ENCODE measurements around the gene PEX6. TPM values are rescaled to one million over a fixed set of nuclear protein-coding genes. Genes with fewer than 3 reads are reported as not detected.

PEX6 gene
- total RNA-seq, 1 donor from 2014 or later = 8.9 TPM

GRCh38 chr6:43020052-43020705 lies 41.2 kb upstream of the PEX6 start:
- Histone ChIP-seq H3K27me3 (no peaks in the 10 kb centered on the region), H3K4me1 (peaks cover 22 to 40% of the 10 kb centered on the region in 2 donors), H3K9me3 (no peaks in the 10 kb centered on the region), H3K4me3 (no peak overlapping the region), H3K36me3 (peaks cover 34 to 35% of the 10 kb centered on the region in 2 donors), H3K27ac (peak overlapping the region; percentile 79 to 95)
- intact Hi-C loops (cut with DNase I) = no loop called here
- TF ChIP-seq CTCF (IDR thresholded peaks at IDR 0.05) = no peak
- DNase-seq (ENCODE audit: low spot score in 2 of 2) = no peak

- TF ChIP-seq CTCF (IDR thresholded peaks at IDR 0.05) = no peak
- DNase-seq (ENCODE audit: low spot score in 2 of 2) = no peak
- no peaks in the 10 kb centered on the region for H3K27me3 ChIP-seq
- H3K27ac ChIP-seq = no peak overlapping the region
- H3K4me3 ChIP-seq = no peak overlapping the region
- intact Hi-C loops (cut with DNase I) = no loop called here
- H3K9me3 ChIP-seq = no peaks in the 10 kb centered on the region
- peaks cover 25 to 27% of the 10 kb centered on the region in 2 donors for H3K36me3 ChIP-seq
- H3K4me1 ChIP-seq = peaks cover 22 to 43% of the 10 kb centered on the region in 2 donors
Observed at GRCh38 chr6:43019152-43019551, 40.2 kb upstream of the PEX6 start.

- peak overlapping the region; percentile 27 to 82 for H3K27ac ChIP-seq
Observed at GRCh38 chr6:43016943-43017334, 38.0 kb upstream of the PEX6 start.

GRCh38 chr6:43016176-43016942 lies 37.4 kb upstream of the PEX6 start:
- DNase-seq (ENCODE audit: low spot score in 2 of 2) = no peak
- peaks cover 18 to 39% of the 10 kb centered on the region in 2 donors for H3K4me1 ChIP-seq
- peak overlapping the region; percentile 27 to 82 for H3K27ac ChIP-seq
- no peaks in the 10 kb centered on the region for H3K9me3 ChIP-seq
- peak overlapping the region in 1 of 2 donors; percentile 76 for H3K4me3 ChIP-seq
- H3K36me3 ChIP-seq = peaks cover 32 to 33% of the 10 kb centered on the region in 2 donors
- intact Hi-C loops (cut with DNase I) = no loop called here
- H3K27me3 ChIP-seq = no peaks in the 10 kb centered on the region
- TF ChIP-seq CTCF (IDR thresholded peaks at IDR 0.05) = no peak

More at GRCh38 chr6:43016943-43017334, 38.0 kb upstream of the PEX6 start:
- intact Hi-C loops (cut with DNase I) = no loop called here
- no peak for DNase-seq (ENCODE audit: low spot score in 2 of 2)
- Histone ChIP-seq H3K4me3 (peak overlapping the region in 1 of 2 donors; percentile 76), H3K4me1 (peaks cover 18 to 39% of the 10 kb centered on the region in 2 donors), H3K36me3 (peaks cover 27 to 28% of the 10 kb centered on the region in 2 donors), H3K9me3 (no peaks in the 10 kb centered on the region), H3K27me3 (no peaks in the 10 kb centered on the region)
- TF ChIP-seq CTCF (IDR thresholded peaks at IDR 0.05) = no peak

GRCh38 chr6:43014434-43014909 lies 35.5 kb upstream of the PEX6 start:
- peaks cover 13 to 33% of the 10 kb centered on the region in 2 donors for H3K4me1 ChIP-seq
- no peak for DNase-seq (ENCODE audit: low spot score in 2 of 2)
- H3K27ac ChIP-seq = peak overlapping the region; percentile 58 to 82
- intact Hi-C loops (cut with DNase I) = loop anchor here (1.0 to 5.0 kb wide), 7 partner anchors 36 to 158 kb away; partner anchors contain the start of genes CNPY3, KLC4, MRPL2 and PEX6
- peaks cover 47 to 49% of the 10 kb centered on the region in 2 donors for H3K36me3 ChIP-seq
- no peaks in the 10 kb centered on the region for H3K27me3 ChIP-seq
- peak overlapping the region; percentile 76 to 81 for H3K4me3 ChIP-seq
- no peak for TF ChIP-seq CTCF (IDR thresholded peaks at IDR 0.05)
- H3K9me3 ChIP-seq = no peaks in the 10 kb centered on the region
